IMR-90 (cell line): ENCODE measurements around the gene FBXO41. TPM values are rescaled to one million over a fixed set of nuclear protein-coding genes. Genes with fewer than 3 reads are reported as not detected.

Source experiments
- ATAC-seq: fragments of 200-7000 bp; cut with Tn5 transposase; 2 replicates; pipeline ENCODE4 v1.9.1; 2020; ENCODE audit warnings: low read depth, mild to moderate bottlenecking, moderate library complexity
- BruUV-seq: library from RNA; stranded (reverse); fragments of 400-500 nt; replicated peaks from 2 replicates; lab custom pipeline; 2021; lab: Mats Ljungman, UMichigan
- CTCF ChIA-PET: fragments of 300-600 bp; formaldehyde crosslinking; extraction: SDS; loops from one replicate; lab custom pipeline; 2021; ENCODE audit warnings: antibody characterized with exemption; lab: Yijun Ruan, JAX
- POLR2A ChIA-PET: fragments of 300-600 bp; sonication (Branson Sonifier 250); formaldehyde crosslinking; loops from one replicate; lab custom pipeline; 2022; ENCODE audit warnings: antibody characterized with exemption; ENCODE audit not compliant: unreplicated experiment; lab: Charles Lee
- DNase-seq: peaks from one replicate; pipeline ENCODE4 v3.0.0; 2013
- H2AFZ ChIP-seq: replicated peaks from 2 replicates; pipeline ENCODE3; 2013; ENCODE audit warnings: low read length, mild to moderate bottlenecking; ENCODE audit not compliant: poor library complexity
- H2AK5ac ChIP-seq: 2 replicates; pipeline ENCODE4 v1.6.1; 2013; ENCODE audit warnings: low read depth, low read length, inconsistent platforms
- H2AK9ac ChIP-seq: replicated peaks from 2 replicates; pipeline ENCODE3; 2013; ENCODE audit warnings: mild to moderate bottlenecking, low read depth, low read length, moderate library complexity; ENCODE audit not compliant: poor library complexity
- H2BK120ac ChIP-seq: 2 replicates; pipeline ENCODE4 v1.6.1; 2013; ENCODE audit warnings: low read depth, low read length, inconsistent platforms
- H2BK15ac ChIP-seq: 3 replicates; pipeline ENCODE4 v1.6.1; 2013; ENCODE audit warnings: low read depth, low read length, inconsistent platforms
- H2BK20ac ChIP-seq: 2 replicates; pipeline ENCODE4 v1.6.1; 2013; ENCODE audit warnings: low read depth, mild to moderate bottlenecking, inconsistent platforms, low read length, moderate library complexity
- H2BK5ac ChIP-seq: 2 replicates; pipeline ENCODE4 v1.6.1; 2013; ENCODE audit warnings: mild to moderate bottlenecking, low read depth, low read length, inconsistent platforms; ENCODE audit not compliant: poor library complexity, severe bottlenecking
- H3K14ac ChIP-seq: replicated peaks from 2 replicates; pipeline ENCODE4 v1.6.1; 2013; ENCODE audit warnings: low read depth, low read length, inconsistent platforms
- H3K18ac ChIP-seq: 2 replicates; pipeline ENCODE4 v1.6.1; 2013; ENCODE audit warnings: low read depth, low read length, control low read depth
- H3K23ac ChIP-seq: 2 replicates; pipeline ENCODE4 v1.6.1; 2013; ENCODE audit warnings: low read depth, low read length, inconsistent platforms
- H3K27ac ChIP-seq: 2 replicates; pipeline ENCODE4 v1.5.1; 2013; ENCODE audit warnings: mild to moderate bottlenecking, control low read depth, low read length; ENCODE audit not compliant: insufficient read depth
- H3K27me3 ChIP-seq: 2 replicates; pipeline ENCODE4 v1.6.1; 2013; ENCODE audit warnings: low read length; ENCODE audit not compliant: control insufficient read depth, insufficient read depth
- H3K36me3 ChIP-seq: 2 replicates; pipeline ENCODE4 v1.6.1; 2013; ENCODE audit warnings: low read length, mixed read lengths; ENCODE audit not compliant: control insufficient read depth, insufficient read depth
- H3K4ac ChIP-seq: 2 replicates; pipeline ENCODE4 v1.6.1; 2013; ENCODE audit warnings: low read depth, low read length, inconsistent platforms
- H3K4me1 ChIP-seq: 2 replicates; pipeline ENCODE4 v1.6.1; 2013; ENCODE audit warnings: low read length, mixed read lengths; ENCODE audit not compliant: control insufficient read depth, insufficient read depth
- H3K4me2 ChIP-seq: 2 replicates; pipeline ENCODE4 v1.6.1; 2013; ENCODE audit warnings: low read depth, mild to moderate bottlenecking, control low read depth, low read length, moderate library complexity
- H3K4me3 ChIP-seq: 2 replicates; pipeline ENCODE4 v1.5.1; 2013; ENCODE audit warnings: low read depth, mild to moderate bottlenecking, control low read depth, low read length, moderate library complexity; ENCODE audit not compliant: insufficient read depth
- H3K56ac ChIP-seq: 2 replicates; pipeline ENCODE4 v1.6.1; 2013; ENCODE audit warnings: low read length, inconsistent platforms; ENCODE audit not compliant: insufficient read depth; ENCODE audit errors: extremely low read depth
- H3K79me1 ChIP-seq, 2 experiments: 2 replicates each; pipeline ENCODE4 v1.6.1; 2013; ENCODE audit warnings: low read length in 2 of 2, inconsistent platforms in 1 of 2, low read depth in 1 of 2
- H3K9ac ChIP-seq: 2 replicates; pipeline ENCODE4 v1.6.1; 2013; ENCODE audit warnings: low read depth, low read length, control low read depth
- H3K9me1 ChIP-seq: 2 replicates; pipeline ENCODE4 v1.6.1; 2013; ENCODE audit warnings: low read length, inconsistent platforms; ENCODE audit not compliant: insufficient read depth
- H3K9me3 ChIP-seq: 2 replicates; pipeline ENCODE4 v1.6.1; 2013; ENCODE audit warnings: low read length; ENCODE audit not compliant: control insufficient read depth, insufficient read depth
- H4K20me1 ChIP-seq: 2 replicates; pipeline ENCODE4 v1.6.1; 2013; ENCODE audit warnings: low read length, inconsistent platforms; ENCODE audit not compliant: insufficient read depth
- H4K5ac ChIP-seq: 2 replicates; pipeline ENCODE4 v1.6.1; 2013; ENCODE audit warnings: mild to moderate bottlenecking, low read depth, low read length, control low read depth
- H4K8ac ChIP-seq, 2 experiments: 2 replicates each; pipeline ENCODE4 v1.6.1; 2013; ENCODE audit warnings: low read depth in 2 of 2, low read length in 2 of 2, control low read depth in 1 of 2, inconsistent platforms in 1 of 2
- H4K91ac ChIP-seq: 2 replicates; pipeline ENCODE4 v1.6.1; 2013; ENCODE audit warnings: low read depth, low read length, inconsistent platforms; ENCODE audit not compliant: insufficient read depth
- BHLHE40 ChIP-seq: fragments of 150-350 bp; IDR thresholded peaks from 2 replicates; pipeline ENCODE4 v1.6.1; 2016; ENCODE audit warnings: mild to moderate bottlenecking, low read depth, low read length
- CEBPB ChIP-seq: IDR thresholded peaks from 2 replicates; pipeline ENCODE4 v1.6.1; 2012; ENCODE audit warnings: low read depth, low read length, improper control_type of control experiment
- CHD1 ChIP-seq: IDR thresholded peaks from 2 replicates; pipeline ENCODE4 v1.6.1; 2012; ENCODE audit warnings: low read depth, low read length, improper control_type of control experiment
- FOS ChIP-seq: fragments of 150-350 bp; IDR thresholded peaks from 2 replicates; pipeline ENCODE4 v1.6.1; 2016; ENCODE audit warnings: low read depth, low read length
- MAZ ChIP-seq: IDR thresholded peaks from 2 replicates; pipeline ENCODE4 v1.6.1; 2012; ENCODE audit warnings: low read depth, mild to moderate bottlenecking, low read length, improper control_type of control experiment, moderate library complexity, borderline replicate concordance
- MXI1 ChIP-seq: IDR thresholded peaks from 2 replicates; pipeline ENCODE4 v1.6.1; 2012; ENCODE audit warnings: low read depth, mild to moderate bottlenecking, low read length, moderate library complexity, borderline replicate concordance
- NFE2L2 ChIP-seq: fragments of 150-350 bp; IDR thresholded peaks from 2 replicates; pipeline ENCODE4 v1.6.1; 2016; ENCODE audit warnings: low read depth, mild to moderate bottlenecking, low read length
- POLR2A ChIP-seq: IDR thresholded peaks from 2 replicates; pipeline ENCODE4 v1.6.1; 2012; ENCODE audit warnings: mild to moderate bottlenecking, low read depth, low read length
- RCOR1 ChIP-seq: IDR thresholded peaks from 2 replicates; pipeline ENCODE4 v1.6.1; 2012; ENCODE audit warnings: mild to moderate bottlenecking, low read length, improper control_type of control experiment; ENCODE audit not compliant: insufficient replicate concordance
- RFX5 ChIP-seq: IDR thresholded peaks from 2 replicates; pipeline ENCODE4 v1.8.0; 2012; ENCODE audit warnings: low read depth, mild to moderate bottlenecking, low read length, moderate library complexity
- SMC3 ChIP-seq: fragments of 150-350 bp; IDR thresholded peaks from 2 replicates; pipeline ENCODE4 v1.6.1; 2016; ENCODE audit warnings: low read depth, mild to moderate bottlenecking, antibody characterized with exemption, low read length, moderate library complexity
- WGBS, 2 experiments: methylation state at CpG; one replicate each; pipeline versions ENCODE4 v1.1.5 to v1.1.7; 2013; ENCODE audit warnings: missing lambda C conversion rate in 2 of 2; ENCODE audit not compliant: insufficient read length in 1 of 2; ENCODE audit errors: extremely low coverage in 2 of 2; 5-methylcytosine and 5-hydroxymethylcytosine counted together
- dilution Hi-C: fragments of 300-500 bp; cut with HindIII; formaldehyde crosslinking; loops from one replicate; pipeline ENCODE4 v1.14.3; 2018; ENCODE audit warnings: low sequenced_read_pairs; ENCODE audit not compliant: unreplicated experiment
- in situ Hi-C: fragments of 300-500 bp; cut with MboI; formaldehyde crosslinking; loops from 3 replicates; pipeline ENCODE4 v1.14.3; 2019; ENCODE audit warnings: low sequenced_read_pairs, inconsistent platforms, mixed read lengths
- intact Hi-C: fragments of 100-400 bp; cut with micrococcal nuclease; formaldehyde crosslinking; loops from 2 replicates; pipeline ENCODE4 v1.10.0; 2022
- polyA plus RNA-seq, 3 experiments: library from polyadenylated mRNA; depleted of rRNA; stranded (reverse); fragments of >200 nt; gene quantifications; 2 replicates each; pipeline ENCODE4 v1.2.3, GENCODE V29; 2012; ENCODE audit warnings: low replicate concordance in 1 of 3
- total RNA-seq: library from RNA; depleted of rRNA; stranded (reverse); fragments of >200 nt; gene quantifications from 2 replicates; pipeline ENCODE4 v1.2.3, GENCODE V29; 2012

Gene FBXO41
- total and polyA plus RNA-seq, 2 of the 4 experiments (the other 2 are of a cell fraction) = 0.54 to 3.7 TPM

- dilution Hi-C loops = no loop called here
- H3K4me2 ChIP-seq = no peak overlapping the region
- no CpG with 5 or more reads among the region's 2 CpGs for WGBS, 2 experiments
- no peak overlapping the region for H4K91ac ChIP-seq
- no peak overlapping the region for H3K9ac ChIP-seq
- no peak overlapping the region for H2BK15ac ChIP-seq
- TF ChIP-seq MAZ = no peak
- TF ChIP-seq RFX5 = no peak
- TF ChIP-seq CEBPB = no peak
- TF ChIP-seq SMC3 = no peak
- TF ChIP-seq BHLHE40 = no peak
- TF ChIP-seq RCOR1 = no peak
- no peak for TF ChIP-seq CHD1
- no peak for TF ChIP-seq POLR2A
- no peak for TF ChIP-seq MXI1
- TF ChIP-seq NFE2L2 = no peak
- no peak for TF ChIP-seq FOS
- ChIA-PET POLR2A (no interaction called here), CTCF (no interaction called here)
- H3K4me3 ChIP-seq = no peak overlapping the region
- H3K79me1 ChIP-seq = peaks cover 24 to 52% of the 10 kb centered on the region in 2 experiments; a peak in 3 of 4 replicates
- peak overlapping the region; percentile 23 for H2BK5ac ChIP-seq
- H3K4ac ChIP-seq = no peak overlapping the region
- H4K20me1 ChIP-seq = no peaks in the 10 kb centered on the region; the same call in 1 of the 2 replicates
- H2BK120ac ChIP-seq = no peak overlapping the region
- H3K56ac ChIP-seq = no peak overlapping the region
- no peak overlapping the region for H2BK20ac ChIP-seq
- no peak overlapping the region for H3K23ac ChIP-seq
- no peak overlapping the region for H2AFZ ChIP-seq
- no peak overlapping the region for H3K27ac ChIP-seq
- H3K27me3 ChIP-seq = no peaks in the 10 kb centered on the region
- peaks cover 24% of the 10 kb centered on the region for H3K9me1 ChIP-seq
- ATAC-seq (no peak), DNase-seq (no peak)
- H3K9me3 ChIP-seq = no peaks in the 10 kb centered on the region
- no peak overlapping the region for H4K5ac ChIP-seq
- H3K14ac ChIP-seq = no peak overlapping the region
- intact Hi-C loops = no loop called here
- in situ Hi-C loops = no loop called here
- H2AK5ac ChIP-seq = no peak overlapping the region
- no peak overlapping the region for H3K18ac ChIP-seq
- H3K4me1 ChIP-seq = peaks cover 6% of the 10 kb centered on the region
- H4K8ac ChIP-seq = no peak overlapping the region
- H2AK9ac ChIP-seq = no peak overlapping the region
- BruUV-seq = no TSS peak
- peaks cover 12% of the 10 kb centered on the region for H3K36me3 ChIP-seq
These were observed 66.5 kb downstream of the FBXO41 start for GRCh38 chr2:73217826-73218225.
